ENCODE data around the gene TWIST2.

The TWIST2 gene

DNA sequence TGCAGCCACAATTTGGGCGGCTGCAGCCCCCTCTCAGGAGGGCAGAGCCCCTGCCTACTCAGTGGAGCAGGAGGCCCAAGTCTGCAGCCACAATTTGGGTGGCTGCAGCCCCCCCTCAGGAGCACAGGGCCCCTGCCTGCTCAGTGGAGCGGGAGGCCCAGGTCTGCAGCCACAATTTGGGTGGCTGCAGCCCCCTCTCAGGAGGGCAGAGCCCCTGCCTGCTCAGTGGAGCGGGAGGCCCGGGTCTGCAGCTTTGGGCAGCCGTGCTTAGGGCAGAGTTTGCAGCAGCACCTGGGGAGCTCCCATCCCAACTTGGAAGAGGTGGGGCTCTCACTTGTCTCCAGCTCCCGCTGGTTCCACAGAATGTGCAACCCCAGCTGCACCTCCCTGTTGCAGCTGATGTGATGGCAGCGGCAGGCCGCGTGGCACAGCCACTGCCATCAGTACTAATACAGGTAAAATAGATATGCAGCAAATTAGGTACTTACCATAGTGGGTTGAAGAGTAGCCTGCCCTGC is 99.4 kb downstream of the TWIST2 start:
- DNase-seq = peak in 2 of 10 donors; percentile 44 to 53
- intact Hi-C loops (cut with DNase I) = no loop called here

DNA sequence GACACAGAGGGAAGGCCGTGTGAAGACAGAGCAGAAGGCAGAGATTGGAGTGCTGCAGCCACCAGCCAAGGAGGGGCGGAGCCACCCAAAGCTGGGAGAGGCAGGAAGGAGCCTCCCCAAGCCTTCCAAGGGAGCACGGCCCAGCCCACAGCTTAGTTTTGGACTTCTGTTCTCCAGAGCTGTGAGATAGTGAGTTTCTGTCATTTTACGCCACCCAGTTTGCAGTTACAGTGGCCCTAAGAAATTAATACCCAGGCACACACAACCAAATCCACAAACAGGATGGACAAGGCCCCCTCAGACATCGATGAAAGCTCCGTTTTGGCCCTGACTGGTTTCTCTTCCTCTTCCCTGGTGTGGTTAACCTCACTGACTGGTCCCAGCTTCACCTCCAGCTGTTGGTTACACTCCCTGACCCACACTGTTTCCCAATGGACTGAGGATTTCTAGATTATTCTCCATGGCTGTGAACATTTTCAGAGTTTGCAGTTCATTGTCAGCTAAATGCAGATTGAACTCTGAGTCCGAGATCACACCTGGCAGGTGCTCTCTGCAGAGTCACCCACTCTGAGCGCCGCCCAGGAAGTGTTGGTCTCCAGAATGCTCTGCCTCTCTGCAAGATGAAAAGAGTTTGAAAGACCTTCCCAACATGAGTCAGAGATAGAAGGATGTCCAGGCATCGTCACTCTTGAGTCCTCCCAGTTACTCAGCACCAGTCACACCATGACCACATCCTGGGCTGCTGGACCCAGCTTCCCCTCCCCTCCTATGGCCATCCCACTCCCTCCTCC is 100.2 kb downstream of the TWIST2 start:
- intact Hi-C loops (cut with DNase I) = no loop called here
- peak in 2 of 10 donors; percentile 15 to 47 for DNase-seq

DNA sequence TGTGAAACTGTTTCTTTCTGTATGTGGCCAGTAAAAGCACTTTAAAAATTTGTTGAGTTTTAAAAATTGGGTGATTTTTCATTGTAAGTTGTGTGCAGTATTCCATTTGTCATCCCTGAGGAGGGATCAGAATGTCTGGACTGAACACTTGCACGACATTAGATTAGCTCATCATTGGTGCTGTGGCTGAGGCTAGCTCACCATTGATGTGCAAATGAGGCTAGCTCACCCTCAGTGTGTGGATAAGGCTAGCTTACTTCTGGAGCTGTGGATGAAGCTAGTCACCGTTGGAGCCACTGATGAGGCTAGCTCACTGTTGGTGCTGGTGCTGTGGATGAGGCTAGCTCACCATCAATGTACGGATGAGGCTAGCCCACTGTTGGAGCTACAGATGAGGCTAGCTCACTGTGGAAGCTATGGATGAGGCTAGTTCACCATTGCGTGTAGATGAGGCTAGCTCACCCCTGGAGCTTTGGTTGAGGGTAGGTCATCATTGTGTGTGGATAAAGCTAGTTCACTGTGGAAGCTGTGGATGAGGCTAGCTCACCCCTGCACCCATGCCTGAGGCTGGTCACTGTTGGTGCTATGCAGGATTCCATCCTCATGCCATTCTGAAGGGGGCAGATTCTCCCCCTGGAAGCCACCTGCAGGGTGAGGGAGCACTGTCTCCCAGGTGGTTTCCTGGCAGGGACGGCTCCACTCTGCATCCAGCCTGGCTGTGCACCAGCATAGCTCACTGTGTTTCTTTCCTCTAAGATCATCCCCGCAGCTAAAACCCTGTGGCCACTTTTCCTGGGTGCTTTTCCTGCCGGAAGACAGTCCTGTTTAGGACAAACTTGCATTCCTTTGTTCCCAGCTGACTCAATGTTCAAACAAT is 101.1 kb downstream of the TWIST2 start:
- peak in 2 of 10 donors; percentile 6 to 35 for DNase-seq
- intact Hi-C loops (cut with DNase I) = no loop called here

DNA sequence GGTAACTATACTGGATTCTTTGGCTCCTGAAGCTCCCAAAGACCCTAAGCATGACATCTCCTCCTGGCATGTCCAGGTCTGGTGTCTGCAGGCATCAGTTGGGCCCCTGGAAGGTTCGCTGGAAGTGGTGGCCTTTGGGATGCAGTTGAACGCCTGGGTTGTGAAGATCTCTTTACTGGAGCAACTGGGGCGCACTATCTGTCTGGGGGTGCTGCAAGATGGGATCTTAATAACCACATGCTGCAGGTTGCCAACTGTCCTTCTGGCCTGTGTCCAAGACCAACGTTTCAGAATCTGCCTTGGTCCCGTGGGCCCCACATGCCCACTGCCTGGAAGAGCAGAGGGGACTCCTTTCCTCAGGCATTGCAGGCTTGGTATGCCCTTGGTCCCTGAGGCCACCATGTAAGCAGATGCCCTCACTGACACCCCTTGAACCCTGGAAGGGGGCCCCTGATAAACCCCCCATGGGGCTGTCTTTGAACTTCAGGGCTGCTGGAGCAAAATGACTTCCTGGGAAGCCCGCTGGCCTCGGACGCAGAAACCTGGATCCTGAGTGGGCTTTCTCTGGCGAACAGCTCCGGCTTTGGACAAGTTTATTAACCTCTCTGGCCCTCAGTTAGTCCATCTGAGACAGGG is 101.9 kb downstream of the TWIST2 start:
- intact Hi-C loops (cut with DNase I) = no loop called here
- DNase-seq = no peak

DNA sequence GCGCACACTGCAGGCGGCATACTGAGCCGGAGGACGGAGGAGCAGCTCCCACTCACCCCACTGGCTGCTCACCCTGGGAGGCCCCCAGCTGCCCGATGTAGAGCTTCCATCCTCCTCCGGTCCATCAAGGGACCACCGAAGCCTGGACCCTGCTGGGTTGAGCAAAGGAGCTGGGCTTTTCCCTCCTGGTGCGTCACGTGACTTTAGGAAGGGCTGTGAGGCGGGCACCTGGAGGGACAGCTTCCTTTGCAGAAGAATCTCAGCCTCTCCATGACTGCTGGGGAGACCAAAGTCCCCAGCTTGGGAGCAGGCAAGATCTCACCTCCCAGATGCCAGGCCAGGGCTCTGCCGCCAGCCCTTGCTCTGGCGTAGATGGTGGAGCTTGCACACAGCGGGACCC is 102.7 kb downstream of the TWIST2 start:
- intact Hi-C loops (cut with DNase I) = no loop called here
- DNase-seq = peak in 1 of 10 donors; percentile 55

DNA sequence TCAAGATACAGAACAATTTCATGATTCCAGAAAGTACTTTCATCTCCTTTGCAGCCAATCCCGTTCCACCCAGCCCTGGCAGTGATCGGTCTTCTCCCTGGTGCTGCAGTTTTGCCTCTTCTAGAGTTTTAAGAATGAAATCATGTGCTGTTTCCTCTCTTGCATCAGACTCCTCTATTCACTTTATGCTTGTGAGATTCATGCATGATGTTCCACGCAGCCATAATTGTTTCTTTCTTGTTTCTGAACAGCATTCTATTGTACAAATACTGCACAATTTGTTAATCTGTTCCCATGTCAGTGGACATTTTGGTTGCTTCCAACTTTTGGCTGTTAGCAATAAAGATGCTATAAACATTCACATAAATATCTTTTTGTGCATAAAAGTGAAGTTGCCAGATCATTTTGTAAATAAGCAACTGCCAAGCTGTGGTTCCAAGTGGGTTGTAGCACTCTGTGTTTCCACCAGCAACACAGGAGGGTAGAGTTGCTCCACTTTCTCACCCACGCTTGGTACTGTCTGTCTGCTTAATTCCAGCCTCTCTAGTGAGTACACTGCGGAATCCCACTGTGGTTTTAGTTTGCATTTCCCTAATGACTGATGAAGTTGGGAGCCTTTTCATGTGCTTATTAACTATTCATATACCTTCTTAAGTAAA is 104.5 kb downstream of the TWIST2 start:
- peak in 1 of 10 donors; percentile 38 for DNase-seq
- intact Hi-C loops (cut with DNase I) = no loop called here

DNA sequence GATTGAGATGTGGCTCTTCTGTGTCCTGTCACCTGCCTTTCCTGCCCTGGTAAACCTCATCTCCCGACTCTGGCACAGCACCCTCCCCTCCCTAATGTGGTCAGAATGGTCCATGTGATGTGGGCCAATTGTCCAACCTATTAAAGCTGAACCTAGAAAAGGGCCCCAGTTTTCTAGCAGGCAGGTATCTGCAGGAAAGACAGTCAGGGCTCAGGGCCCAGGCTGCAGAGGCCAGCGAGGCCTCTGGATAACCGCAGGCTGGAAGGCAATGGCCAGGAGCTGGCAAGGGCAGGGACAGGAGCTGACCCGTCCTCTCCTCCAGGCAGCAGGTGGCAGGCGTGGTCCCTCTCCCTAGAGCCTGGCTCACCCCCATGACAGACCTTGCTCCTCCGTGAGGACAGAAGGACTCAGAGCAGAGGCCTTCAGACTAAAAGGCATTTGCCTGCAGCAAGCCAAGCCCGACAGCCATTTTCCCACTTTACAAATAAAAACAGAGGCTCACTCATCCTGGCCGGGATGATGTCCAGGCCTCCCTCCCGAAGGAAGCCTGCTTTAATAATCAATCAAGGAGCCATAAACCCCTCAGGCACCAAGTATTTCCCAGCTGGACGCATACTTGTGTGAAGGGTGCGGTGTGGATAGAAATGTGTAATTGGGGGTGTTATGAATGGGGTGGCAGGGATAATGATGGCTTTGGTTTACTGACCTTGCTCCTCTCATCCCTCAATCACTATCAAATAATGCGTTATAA is 107.1 kb downstream of the TWIST2 start:
- peak in 1 of 10 donors; percentile 58 for DNase-seq
- intact Hi-C loops (cut with DNase I) = no loop called here

DNA sequence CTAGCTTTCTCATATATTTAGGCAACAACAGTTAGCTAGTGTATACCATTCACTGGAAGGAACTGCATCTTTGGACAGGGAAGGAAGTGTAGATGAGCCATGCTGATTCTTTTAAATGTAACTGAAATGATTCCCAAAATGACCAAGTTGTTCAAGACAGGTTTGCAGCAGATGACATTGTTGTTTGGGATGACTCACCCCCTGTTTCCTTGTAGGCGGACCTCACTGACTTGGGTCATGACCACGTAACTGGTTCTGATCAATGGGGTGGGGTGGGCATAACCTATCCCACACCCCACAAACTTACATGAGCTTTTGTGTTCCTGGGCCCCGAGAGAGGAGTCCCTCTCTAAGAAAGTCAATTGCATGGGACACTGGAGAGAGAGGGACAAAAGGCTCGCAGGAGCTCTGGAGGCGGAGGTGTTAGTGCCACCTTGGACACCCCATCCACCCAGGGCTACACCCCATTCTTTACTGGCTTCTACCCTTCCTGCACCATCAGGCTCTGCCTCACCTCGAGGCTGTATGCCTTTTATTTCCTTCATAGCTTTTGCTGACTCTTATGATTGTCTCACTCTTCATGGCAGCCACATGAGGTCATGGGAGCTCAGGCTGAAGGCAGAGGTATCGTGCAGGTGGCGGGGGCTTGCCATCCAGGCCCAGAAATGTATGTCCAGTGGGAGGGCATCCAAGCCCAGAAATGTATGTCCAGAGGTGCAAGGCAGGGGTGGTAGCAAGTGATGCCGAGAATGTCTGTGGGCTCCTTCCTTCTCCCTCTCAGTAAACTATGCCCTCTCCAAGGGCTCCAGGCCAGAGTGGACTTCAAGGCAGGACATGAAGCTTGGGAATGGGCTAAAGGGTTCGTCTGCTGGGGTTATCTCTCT is 108.0 kb downstream of the TWIST2 start:
- intact Hi-C loops (cut with DNase I) = no loop called here
- DNase-seq = no peak

DNA sequence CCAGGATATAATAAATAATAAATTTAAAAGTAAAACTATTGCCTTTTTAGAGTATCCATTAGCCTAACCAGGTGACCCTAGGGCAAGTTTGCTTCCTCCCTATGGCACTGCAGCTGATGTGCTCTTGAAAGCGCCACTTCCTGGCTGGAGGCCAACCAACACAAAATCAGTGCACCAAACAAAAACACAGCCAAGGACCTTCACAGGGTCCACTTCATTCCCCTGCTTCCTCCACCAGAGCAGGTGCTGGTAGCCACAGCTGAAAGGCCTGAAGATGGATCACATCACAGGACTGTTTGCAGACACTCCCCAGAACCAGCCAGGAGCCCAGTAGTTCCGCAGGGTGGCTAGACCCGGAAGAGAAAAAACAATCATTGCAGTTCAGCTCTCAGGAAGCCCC is 108.8 kb downstream of the TWIST2 start:
- intact Hi-C loops (cut with DNase I) = no loop called here
- DNase-seq = no peak
